Measurements from ENCODE around the gene CRYBG3.

- no peak for TF ChIP-seq POLR2AphosphoS5 (IDR thresholded peaks at IDR 0.05; ENCODE audit: borderline replicate concordance, low read depth, low read length)
- no peak for TF ChIP-seq EZH2 (IDR thresholded peaks at IDR 0.05)
These were observed 138.1 kb downstream of the CRYBG3 start for GRCh38 chr3:97959872-97960271.
